ENCODE measurements around the gene IGF2BP2. TPM values are rescaled to one million over a fixed set of nuclear protein-coding genes. Genes with fewer than 3 reads are reported as not detected.

The IGF2BP2 gene
- total and polyA plus RNA-seq, 9 of the 15 experiments (the other 6 are each of a cell fraction or from before 2014, with no cell fraction given) = 3.2 to 59.6 (median 30.5) TPM

GRCh38 chr3:185718736-185719593 lies 105.9 kb downstream of the IGF2BP2 start:
- Histone ChIP-seq H3K9me3 (replicated peaks; ENCODE audit: control insufficient read depth, insufficient read depth, low read depth, low read length) (no peaks in the 10 kb centered on the region), H3K9ac (ENCODE audit: insufficient read depth in 1 of 2, low read depth in 2 of 2, low read length in 2 of 2) (no peak overlapping the region), H3K4me3 (no peak overlapping the region), H3K4me1 (replicated peaks in 1 of 2; ENCODE audit: control insufficient read depth in 2 of 2, insufficient read depth in 2 of 2, low read length in 2 of 2) (peaks cover 0 to 2% of the 10 kb centered on the region in 2 experiments; a peak in 3 of 5 replicates), H4K20me1 (replicated peaks; ENCODE audit: control insufficient read depth, insufficient read depth, low read length) (peaks cover 11% of the 10 kb centered on the region), H3K9me1 (ENCODE audit: control insufficient read depth, insufficient read depth, low read length) (no peaks in the 10 kb centered on the region), H3K79me2 (ENCODE audit: control insufficient read depth, insufficient read depth, low read length) (peaks cover 58% of the 10 kb centered on the region), H3K27ac (ENCODE audit: extremely low read depth, low read depth, low read length) (no peak overlapping the region), H3K4me2 (ENCODE audit: insufficient read depth, low read length) (no peak overlapping the region), H3K36me3 (ENCODE audit: control insufficient read depth, insufficient read depth, low read length) (peaks cover 3% of the 10 kb centered on the region; the same call in 2 of the 3 replicates), H2AFZ (ENCODE audit: low read depth, low read length) (no peak overlapping the region), H3K27me3 (ENCODE audit: control insufficient read depth in 2 of 2, insufficient read depth in 2 of 2, low read length in 2 of 2) (no peaks in the 10 kb centered on the region)
- no peak for FAIRE-seq
- in situ Hi-C loops (cut with MboI) (no loop called here), intact Hi-C loops (cut with micrococcal nuclease) (no loop called here)
- ChIA-PET CTCF (ENCODE audit: low intra/inter-chr PET ratio) (no interaction called here), POLR2A (interaction anchor here (0.6 to 1.5 kb wide), 3 partner anchors 10 to 554 kb away, joined by 5 read pairs; no protein-coding TSS in a partner anchor)
- TF ChIP-seq CBFA2T3 (IDR thresholded peaks at IDR 0.05) (0 out of 2 replicates have a peak, but pooled peaks have one; percentile 24), KAT2B (IDR thresholded peaks at IDR 0.05; ENCODE audit: low read depth, low read length) (no peak), RCOR1 (IDR thresholded peaks at IDR 0.05; ENCODE audit: borderline replicate concordance in 1 of 2, low read depth in 2 of 2, low read length in 2 of 2) (peak in 1 of 2 experiments; percentile 80; a peak in 2 of 4 replicates), KDM1A (IDR thresholded peaks at IDR 0.05) (peak; percentile 78)
- 79% methylated on average over 7 of the region's 7 CpGs for WGBS (ENCODE audit: insufficient coverage, low coverage, missing lambda C conversion rate)
- no peak for DNase-seq (ENCODE audit: extremely low read depth in 1 of 4, low spot score in 3 of 4)
- BruUV-seq (replicated peaks) = no TSS peak
- no peak; the same call in 2 of the 3 replicates for ATAC-seq
